IMR-90 (cell line): ENCODE measurements around the gene SRMS. TPM values are rescaled to one million over a fixed set of nuclear protein-coding genes. Genes with fewer than 3 reads are reported as not detected.

Experiments used
- ATAC-seq: fragments of 200-7000 bp; cut with Tn5 transposase; 2 replicates; pipeline ENCODE4 v1.9.1; 2020; ENCODE audit warnings: low read depth, mild to moderate bottlenecking, moderate library complexity
- BruUV-seq: library from RNA; stranded (reverse); fragments of 400-500 nt; replicated peaks from 2 replicates; lab custom pipeline; 2021; lab: Mats Ljungman, UMichigan
- CTCF ChIA-PET: fragments of 300-600 bp; formaldehyde crosslinking; extraction: SDS; loops from one replicate; lab custom pipeline; 2021; ENCODE audit warnings: antibody characterized with exemption; lab: Yijun Ruan, JAX
- POLR2A ChIA-PET: fragments of 300-600 bp; sonication (Branson Sonifier 250); formaldehyde crosslinking; loops from one replicate; lab custom pipeline; 2022; ENCODE audit warnings: antibody characterized with exemption; ENCODE audit not compliant: unreplicated experiment; lab: Charles Lee
- DNase-seq: peaks from one replicate; pipeline ENCODE4 v3.0.0; 2013
- H2AFZ ChIP-seq: replicated peaks from 2 replicates; pipeline ENCODE3; 2013; ENCODE audit warnings: low read length, mild to moderate bottlenecking; ENCODE audit not compliant: poor library complexity
- H2AK5ac ChIP-seq: 2 replicates; pipeline ENCODE4 v1.6.1; 2013; ENCODE audit warnings: low read depth, low read length, inconsistent platforms
- H2AK9ac ChIP-seq: replicated peaks from 2 replicates; pipeline ENCODE3; 2013; ENCODE audit warnings: mild to moderate bottlenecking, low read depth, low read length, moderate library complexity; ENCODE audit not compliant: poor library complexity
- H2BK120ac ChIP-seq: 2 replicates; pipeline ENCODE4 v1.6.1; 2013; ENCODE audit warnings: low read depth, low read length, inconsistent platforms
- H2BK15ac ChIP-seq: 3 replicates; pipeline ENCODE4 v1.6.1; 2013; ENCODE audit warnings: low read depth, low read length, inconsistent platforms
- H2BK20ac ChIP-seq: 2 replicates; pipeline ENCODE4 v1.6.1; 2013; ENCODE audit warnings: low read depth, mild to moderate bottlenecking, inconsistent platforms, low read length, moderate library complexity
- H2BK5ac ChIP-seq: 2 replicates; pipeline ENCODE4 v1.6.1; 2013; ENCODE audit warnings: mild to moderate bottlenecking, low read depth, low read length, inconsistent platforms; ENCODE audit not compliant: poor library complexity, severe bottlenecking
- H3K14ac ChIP-seq: replicated peaks from 2 replicates; pipeline ENCODE4 v1.6.1; 2013; ENCODE audit warnings: low read depth, low read length, inconsistent platforms
- H3K18ac ChIP-seq: 2 replicates; pipeline ENCODE4 v1.6.1; 2013; ENCODE audit warnings: low read depth, low read length, control low read depth
- H3K23ac ChIP-seq: 2 replicates; pipeline ENCODE4 v1.6.1; 2013; ENCODE audit warnings: low read depth, low read length, inconsistent platforms
- H3K27ac ChIP-seq: 2 replicates; pipeline ENCODE4 v1.5.1; 2013; ENCODE audit warnings: mild to moderate bottlenecking, control low read depth, low read length; ENCODE audit not compliant: insufficient read depth
- H3K27me3 ChIP-seq: 2 replicates; pipeline ENCODE4 v1.6.1; 2013; ENCODE audit warnings: low read length; ENCODE audit not compliant: control insufficient read depth, insufficient read depth
- H3K36me3 ChIP-seq: 2 replicates; pipeline ENCODE4 v1.6.1; 2013; ENCODE audit warnings: low read length, mixed read lengths; ENCODE audit not compliant: control insufficient read depth, insufficient read depth
- H3K4ac ChIP-seq: 2 replicates; pipeline ENCODE4 v1.6.1; 2013; ENCODE audit warnings: low read depth, low read length, inconsistent platforms
- H3K4me1 ChIP-seq: 2 replicates; pipeline ENCODE4 v1.6.1; 2013; ENCODE audit warnings: low read length, mixed read lengths; ENCODE audit not compliant: control insufficient read depth, insufficient read depth
- H3K4me2 ChIP-seq: 2 replicates; pipeline ENCODE4 v1.6.1; 2013; ENCODE audit warnings: low read depth, mild to moderate bottlenecking, control low read depth, low read length, moderate library complexity
- H3K4me3 ChIP-seq: 2 replicates; pipeline ENCODE4 v1.5.1; 2013; ENCODE audit warnings: low read depth, mild to moderate bottlenecking, control low read depth, low read length, moderate library complexity; ENCODE audit not compliant: insufficient read depth
- H3K56ac ChIP-seq: 2 replicates; pipeline ENCODE4 v1.6.1; 2013; ENCODE audit warnings: low read length, inconsistent platforms; ENCODE audit not compliant: insufficient read depth; ENCODE audit errors: extremely low read depth
- H3K79me1 ChIP-seq, 2 experiments: 2 replicates each; pipeline ENCODE4 v1.6.1; 2013; ENCODE audit warnings: low read length in 2 of 2, inconsistent platforms in 1 of 2, low read depth in 1 of 2
- H3K9ac ChIP-seq: 2 replicates; pipeline ENCODE4 v1.6.1; 2013; ENCODE audit warnings: low read depth, low read length, control low read depth
- H3K9me1 ChIP-seq: 2 replicates; pipeline ENCODE4 v1.6.1; 2013; ENCODE audit warnings: low read length, inconsistent platforms; ENCODE audit not compliant: insufficient read depth
- H3K9me3 ChIP-seq: 2 replicates; pipeline ENCODE4 v1.6.1; 2013; ENCODE audit warnings: low read length; ENCODE audit not compliant: control insufficient read depth, insufficient read depth
- H4K20me1 ChIP-seq: 2 replicates; pipeline ENCODE4 v1.6.1; 2013; ENCODE audit warnings: low read length, inconsistent platforms; ENCODE audit not compliant: insufficient read depth
- H4K5ac ChIP-seq: 2 replicates; pipeline ENCODE4 v1.6.1; 2013; ENCODE audit warnings: mild to moderate bottlenecking, low read depth, low read length, control low read depth
- H4K8ac ChIP-seq, 2 experiments: 2 replicates each; pipeline ENCODE4 v1.6.1; 2013; ENCODE audit warnings: low read depth in 2 of 2, low read length in 2 of 2, control low read depth in 1 of 2, inconsistent platforms in 1 of 2
- H4K91ac ChIP-seq: 2 replicates; pipeline ENCODE4 v1.6.1; 2013; ENCODE audit warnings: low read depth, low read length, inconsistent platforms; ENCODE audit not compliant: insufficient read depth
- CEBPB ChIP-seq: IDR thresholded peaks from 2 replicates; pipeline ENCODE4 v1.6.1; 2012; ENCODE audit warnings: low read depth, low read length, improper control_type of control experiment
- FOS ChIP-seq: fragments of 150-350 bp; IDR thresholded peaks from 2 replicates; pipeline ENCODE4 v1.6.1; 2016; ENCODE audit warnings: low read depth, low read length
- WGBS, 2 experiments: methylation state at CpG; one replicate each; pipeline versions ENCODE4 v1.1.5 to v1.1.7; 2013; ENCODE audit warnings: missing lambda C conversion rate in 2 of 2; ENCODE audit not compliant: insufficient read length in 1 of 2; ENCODE audit errors: extremely low coverage in 2 of 2; 5-methylcytosine and 5-hydroxymethylcytosine counted together
- dilution Hi-C: fragments of 300-500 bp; cut with HindIII; formaldehyde crosslinking; loops from one replicate; pipeline ENCODE4 v1.14.3; 2018; ENCODE audit warnings: low sequenced_read_pairs; ENCODE audit not compliant: unreplicated experiment
- in situ Hi-C: fragments of 300-500 bp; cut with MboI; formaldehyde crosslinking; loops from 3 replicates; pipeline ENCODE4 v1.14.3; 2019; ENCODE audit warnings: low sequenced_read_pairs, inconsistent platforms, mixed read lengths
- intact Hi-C: fragments of 100-400 bp; cut with micrococcal nuclease; formaldehyde crosslinking; loops from 2 replicates; pipeline ENCODE4 v1.10.0; 2022
- polyA plus RNA-seq, 3 experiments: library from polyadenylated mRNA; depleted of rRNA; stranded (reverse); fragments of >200 nt; gene quantifications; 2 replicates each; pipeline ENCODE4 v1.2.3, GENCODE V29; 2012; ENCODE audit warnings: low replicate concordance in 1 of 3
- total RNA-seq: library from RNA; depleted of rRNA; stranded (reverse); fragments of >200 nt; gene quantifications from 2 replicates; pipeline ENCODE4 v1.2.3, GENCODE V29; 2012

The SRMS gene
- total and polyA plus RNA-seq, 2 of the 4 experiments (the other 2 are of a cell fraction): not detected

GRCh38 chr20:63558804-63559484 lies 11.4 kb upstream of the SRMS start:
- H2BK15ac ChIP-seq: no peak overlapping the region
- no peak for DNase-seq
- WGBS, 2 experiments: 98% methylated on average over 6 of the region's 14 CpGs; no CpG with 5 or more reads in 1 of the 2 experiments
- H3K14ac ChIP-seq: no peak overlapping the region
- H3K23ac ChIP-seq: no peak overlapping the region
- CTCF ChIA-PET: no interaction called here
- no peak overlapping the region for H3K4me3 ChIP-seq
- TF ChIP-seq CEBPB (no peak), FOS (no peak)
- H4K20me1 ChIP-seq: no peaks in the 10 kb centered on the region; the same call in 1 of the 2 replicates
- H3K36me3 ChIP-seq: peaks cover 39% of the 10 kb centered on the region
- no peak overlapping the region for H3K4ac ChIP-seq
- no peak overlapping the region for H4K8ac ChIP-seq
- H2AFZ ChIP-seq: no peak overlapping the region
- H3K4me1 ChIP-seq: peaks cover 5% of the 10 kb centered on the region; the same call in 1 of the 2 replicates
- POLR2A ChIA-PET: interaction anchor here (0.6 kb wide), 2 partner anchors 15 to 70 kb away, joined by 4 to 6 read pairs; partner anchors contain the start of gene HELZ2
- H2BK5ac ChIP-seq: no peak overlapping the region
- H2BK20ac ChIP-seq: no peak overlapping the region
- H3K56ac ChIP-seq: no peak overlapping the region
- H3K9me1 ChIP-seq: no peaks in the 10 kb centered on the region
- no peak overlapping the region for H3K4me2 ChIP-seq
- dilution Hi-C loops (no loop called here), intact Hi-C loops (no loop called here), in situ Hi-C loops (no loop called here)
- H3K9me3 ChIP-seq: no peaks in the 10 kb centered on the region
- no peak overlapping the region for H3K27ac ChIP-seq
- H2AK9ac ChIP-seq: no peak overlapping the region
- no peak for ATAC-seq
- H2AK5ac ChIP-seq: no peak overlapping the region
- no TSS peak for BruUV-seq
- H3K79me1 ChIP-seq: no peaks in the 10 kb centered on the region
- H4K5ac ChIP-seq: no peak overlapping the region
- no peaks in the 10 kb centered on the region for H3K27me3 ChIP-seq
- H4K91ac ChIP-seq: no peak overlapping the region
- no peak overlapping the region for H3K9ac ChIP-seq
- no peak overlapping the region for H3K18ac ChIP-seq
- H2BK120ac ChIP-seq: no peak overlapping the region
